Measurements from ENCODE around the gene DENND4A. TPM values are rescaled to one million over a fixed set of nuclear protein-coding genes. Genes with fewer than 3 reads are reported as not detected.

The DENND4A gene
- total and polyA plus RNA-seq, 2 of the 4 experiments (the other 2 are of a cell fraction) = 4.1 to 17.7 TPM

DNA sequence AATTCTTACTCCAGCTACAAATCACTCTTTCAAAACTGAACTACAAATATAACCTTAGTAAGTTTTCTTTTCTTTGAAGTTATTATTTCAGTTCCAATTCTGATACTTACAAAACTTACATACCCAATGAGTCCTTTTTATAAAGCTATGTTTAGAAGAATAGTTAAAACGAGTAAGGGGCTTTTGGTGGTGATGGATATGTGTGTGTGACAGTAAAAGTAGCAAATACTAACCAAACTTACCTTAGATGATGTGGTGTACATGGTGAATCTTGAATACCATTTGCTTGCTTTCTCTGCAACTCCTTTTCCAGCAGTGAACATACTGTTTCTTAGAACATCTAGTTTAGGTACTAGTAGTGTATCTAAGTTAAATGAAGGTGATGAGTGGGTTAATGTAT, 101.9 kb downstream of the DENND4A start:
- POLR2A ChIA-PET (ENCODE audit: unreplicated experiment) = no interaction called here
- no peak overlapping the region for H3K4me2 ChIP-seq (ENCODE audit: low read depth, low read length)
- H3K36me3 ChIP-seq (ENCODE audit: control insufficient read depth, insufficient read depth, low read length) = peaks cover 10% of the 10 kb centered on the region
- no peak overlapping the region for H4K8ac ChIP-seq (ENCODE audit: low read depth in 2 of 2, low read length in 2 of 2)
- dilution Hi-C loops (cut with HindIII; ENCODE audit: low sequenced_read_pairs, unreplicated experiment) = no loop called here
- no peak overlapping the region for H3K14ac ChIP-seq (replicated peaks; ENCODE audit: low read depth, low read length)
- no peak overlapping the region for H2BK20ac ChIP-seq (ENCODE audit: low read depth, low read length)
- no peak for TF ChIP-seq NFE2L2 (IDR thresholded peaks at IDR 0.05; ENCODE audit: low read depth, low read length)
- TF ChIP-seq RFX5 (IDR thresholded peaks at IDR 0.05; ENCODE audit: low read depth, low read length) = no peak
- no peak for TF ChIP-seq BHLHE40 (IDR thresholded peaks at IDR 0.05; ENCODE audit: low read depth, low read length)
- no peak for TF ChIP-seq CEBPB (IDR thresholded peaks at IDR 0.05; ENCODE audit: low read depth, low read length)
- no peak for TF ChIP-seq RAD21 (IDR thresholded peaks at IDR 0.05; ENCODE audit: low read length)
- TF ChIP-seq CTCF (conservative IDR thresholded peaks at IDR 0.05; ENCODE audit: low read depth, low read length) = no peak
- TF ChIP-seq CHD1 (IDR thresholded peaks at IDR 0.05; ENCODE audit: low read depth, low read length) = no peak
- TF ChIP-seq RCOR1 (IDR thresholded peaks at IDR 0.05; ENCODE audit: insufficient replicate concordance, low read length) = no peak
- TF ChIP-seq FOS (IDR thresholded peaks at IDR 0.05; ENCODE audit: low read depth, low read length) = no peak
- no peak for TF ChIP-seq MAZ (IDR thresholded peaks at IDR 0.05; ENCODE audit: borderline replicate concordance, low read depth, low read length)
- TF ChIP-seq, protein P1, sequence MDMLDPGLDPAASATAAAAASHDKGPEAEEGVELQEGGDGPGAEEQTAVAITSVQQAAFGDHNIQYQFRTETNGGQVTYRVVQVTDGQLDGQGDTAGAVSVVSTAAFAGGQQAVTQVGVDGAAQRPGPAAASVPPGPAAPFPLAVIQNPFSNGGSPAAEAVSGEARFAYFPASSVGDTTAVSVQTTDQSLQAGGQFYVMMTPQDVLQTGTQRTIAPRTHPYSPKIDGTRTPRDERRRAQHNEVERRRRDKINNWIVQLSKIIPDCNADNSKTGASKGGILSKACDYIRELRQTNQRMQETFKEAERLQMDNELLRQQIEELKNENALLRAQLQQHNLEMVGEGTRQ (IDR thresholded peaks at IDR 0.05; ENCODE audit: low read depth, low read length) = no peak
- TF ChIP-seq MAFK (IDR thresholded peaks at IDR 0.05; ENCODE audit: low read depth, low read length) = no peak
- no peak for TF ChIP-seq MXI1 (IDR thresholded peaks at IDR 0.05; ENCODE audit: borderline replicate concordance, low read depth, low read length)
- TF ChIP-seq, protein P2, sequence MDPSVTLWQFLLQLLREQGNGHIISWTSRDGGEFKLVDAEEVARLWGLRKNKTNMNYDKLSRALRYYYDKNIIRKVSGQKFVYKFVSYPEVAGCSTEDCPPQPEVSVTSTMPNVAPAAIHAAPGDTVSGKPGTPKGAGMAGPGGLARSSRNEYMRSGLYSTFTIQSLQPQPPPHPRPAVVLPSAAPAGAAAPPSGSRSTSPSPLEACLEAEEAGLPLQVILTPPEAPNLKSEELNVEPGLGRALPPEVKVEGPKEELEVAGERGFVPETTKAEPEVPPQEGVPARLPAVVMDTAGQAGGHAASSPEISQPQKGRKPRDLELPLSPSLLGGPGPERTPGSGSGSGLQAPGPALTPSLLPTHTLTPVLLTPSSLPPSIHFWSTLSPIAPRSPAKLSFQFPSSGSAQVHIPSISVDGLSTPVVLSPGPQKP (IDR thresholded peaks at IDR 0.05; ENCODE audit: borderline replicate concordance, low read depth, low read length) = no peak
- TF ChIP-seq SMC3 (IDR thresholded peaks at IDR 0.05; ENCODE audit: low read depth, low read length) = no peak
- no peak for TF ChIP-seq POLR2A (IDR thresholded peaks at IDR 0.05; ENCODE audit: low read depth, low read length)
- H3K4me1 ChIP-seq (ENCODE audit: control insufficient read depth, insufficient read depth, low read length) = no peaks in the 10 kb centered on the region
- WGBS, 2 experiments (ENCODE audit: extremely low coverage in 2 of 2, insufficient read length in 1 of 2) = no CpG with 5 or more reads among the region's 1 CpG
- in situ Hi-C loops (cut with MboI; ENCODE audit: low sequenced_read_pairs) = no loop called here
- no peaks in the 10 kb centered on the region for H4K20me1 ChIP-seq (ENCODE audit: insufficient read depth, low read length)
- H3K9ac ChIP-seq (ENCODE audit: low read depth, low read length) = no peak overlapping the region
- no peak overlapping the region for H2AK5ac ChIP-seq (ENCODE audit: low read depth, low read length)
- H4K91ac ChIP-seq (ENCODE audit: insufficient read depth, low read depth, low read length) = no peak overlapping the region
- H3K9me1 ChIP-seq (ENCODE audit: insufficient read depth, low read length) = no peaks in the 10 kb centered on the region
- H3K79me1 ChIP-seq (ENCODE audit: low read depth in 1 of 2, low read length in 2 of 2) = no peaks in the 10 kb centered on the region
- H2BK120ac ChIP-seq (ENCODE audit: low read depth, low read length) = no peak overlapping the region
- no peak overlapping the region for H3K23ac ChIP-seq (ENCODE audit: low read depth, low read length)
- no peak for ATAC-seq (ENCODE audit: low read depth)
- intact Hi-C loops (cut with micrococcal nuclease) = no loop called here
- H3K56ac ChIP-seq (ENCODE audit: extremely low read depth, insufficient read depth, low read length) = no peak overlapping the region
- no peak overlapping the region for H3K27ac ChIP-seq (ENCODE audit: insufficient read depth, low read length)
- DNase-seq = no peak
- CTCF ChIA-PET = no interaction called here
- no peak overlapping the region for H2AK9ac ChIP-seq (replicated peaks; ENCODE audit: low read depth, low read length, poor library complexity)
- H3K18ac ChIP-seq (ENCODE audit: low read depth, low read length) = no peak overlapping the region
- no peak overlapping the region for H3K4ac ChIP-seq (ENCODE audit: low read depth, low read length)
- H4K5ac ChIP-seq (ENCODE audit: low read depth, low read length) = no peak overlapping the region
- no TSS peak for BruUV-seq (replicated peaks)
- H3K27me3 ChIP-seq (ENCODE audit: control insufficient read depth, insufficient read depth, low read length) = no peaks in the 10 kb centered on the region
- no peak overlapping the region for H2BK5ac ChIP-seq (ENCODE audit: low read depth, low read length, poor library complexity, severe bottlenecking)
- H2AFZ ChIP-seq (replicated peaks; ENCODE audit: low read length, poor library complexity) = no peak overlapping the region
- H2BK15ac ChIP-seq (ENCODE audit: low read depth, low read length) = no peak overlapping the region
- H3K4me3 ChIP-seq (ENCODE audit: insufficient read depth, low read depth, low read length) = no peak overlapping the region
- H3K9me3 ChIP-seq (ENCODE audit: control insufficient read depth, insufficient read depth, low read length) = no peaks in the 10 kb centered on the region
